Motor neuron (in vitro differentiated cells): Measurements from ENCODE around the gene CRACR2A. TPM values are rescaled to one million over a fixed set of nuclear protein-coding genes. Genes with fewer than 3 reads are reported as not detected.

ENCODE experiments used
- ATAC-seq, 8 experiments: fragments of 200-7000 bp; cut with Tn5 transposase; replicated peaks in 6 of 8; 2 replicates each; pipeline ENCODE4 v1.8.0; 2021; ENCODE audit warnings: mild to moderate bottlenecking in 8 of 8, moderate library complexity in 8 of 8
- H3K27ac ChIP-seq, 2 donors: fragments of 250-450 bp; sonication (Bioruptor Pico); 2 replicates each; pipeline ENCODE4 v1.9.0; 2021; ENCODE audit warnings: antibody characterized with exemption in 2 of 2, mild to moderate bottlenecking in 2 of 2, moderate library complexity in 1 of 2
- H3K4me1 ChIP-seq, 2 donors: fragments of 250-450 bp; sonication (Bioruptor Pico); replicated peaks in 1 of 2; 2 replicates each; pipeline ENCODE4 v1.6.1; 2021; ENCODE audit warnings: antibody characterized with exemption in 2 of 2, mild to moderate bottlenecking in 2 of 2, moderate library complexity in 1 of 2
- H3K4me3 ChIP-seq, 5 donors: fragments of 250-450 bp; sonication (Bioruptor Pico); 2 replicates each; pipeline ENCODE4 v1.9.0; 2021; ENCODE audit warnings: antibody characterized with exemption in 5 of 5, mild to moderate bottlenecking in 5 of 5, moderate library complexity in 4 of 5
- WGBS, 10 experiments: fragments of 450-650 bp; shearing (Covaris generic); methylation state at CpG; one replicate each; pipeline ENCODE4 v1.0.0; 2022; 5-methylcytosine and 5-hydroxymethylcytosine counted together
- in situ Hi-C, 9 experiments: fragments of 400-800 bp; cut with MboI; loops; one replicate each; pipeline ENCODE4 v1.15.0; 2021; ENCODE audit warnings: low sequenced_read_pairs in 9 of 9, low pct_unique_long_range_greater_than_20kb in 2 of 9; ENCODE audit not compliant: unreplicated experiment in 9 of 9
- total RNA-seq, 8 experiments: library from RNA; unstranded; fragments of 300-600 nt; gene quantifications; 2 replicates each; pipeline versions ENCODE4 v1.2.3 to v1.2.4, GENCODE V29; 2022

CRACR2A gene
- total RNA-seq, 8 experiments from 2014 or later: 0.11 to 12.5 (median 1.2) TPM

- Histone ChIP-seq H3K4me1 (peaks cover 17 to 26% of the 10 kb centered on the region in 2 donors), H3K4me3 (no peak overlapping the region), H3K27ac (peak overlapping the region in 1 of 2 donors; percentile 33)
- WGBS, 10 experiments: 0 to 72% (median 32%) methylated on average over 1 to 5 of the region's 8 CpGs; no CpG with 5 or more reads in 3 of the 10 experiments
- ATAC-seq: peak in 6 of 8 experiments; percentile 9 to 88 (median 72)
- in situ Hi-C loops: no loop called here
Measured at GRCh38 chr12:3727877-3728632, 24.9 kb downstream of the CRACR2A start.

- in situ Hi-C loops: no loop called here
- ATAC-seq: no peak
- 91 to 100% (median 95%) methylated on average over 4 to 8 of the region's 8 CpGs; no CpG with 5 or more reads in 1 of the 10 experiments for WGBS, 10 experiments
- Histone ChIP-seq H3K4me3 (no peak overlapping the region), H3K27ac (no peak overlapping the region), H3K4me1 (peaks cover 17 to 26% of the 10 kb centered on the region in 2 donors)
Measured at GRCh38 chr12:3727354-3727753, 25.6 kb downstream of the CRACR2A start.

GRCh38 chr12:3726456-3726855 is 26.5 kb downstream of the CRACR2A start:
- 14 to 95% (median 84%) methylated on average over 1 to 6 of the region's 6 CpGs for WGBS, 10 experiments

GRCh38 chr12:3725388-3726115 is 27.4 kb downstream of the CRACR2A start:
- H3K4me3 ChIP-seq: no peak overlapping the region
- peak in 7 of 8 experiments; percentile 7 to 81 (median 59) for ATAC-seq
- no peak overlapping the region for H3K27ac ChIP-seq
- H3K4me1 ChIP-seq: peaks cover 17 to 26% of the 10 kb centered on the region in 2 donors
- in situ Hi-C loops: no loop called here
- WGBS, 10 experiments: 31 to 100% (median 46%) methylated on average over 1 to 6 of the region's 6 CpGs; no CpG with 5 or more reads in 2 of the 10 experiments

More at GRCh38 chr12:3726456-3726855, 26.5 kb downstream of the CRACR2A start:
- ATAC-seq: no peak
- Histone ChIP-seq H3K27ac (no peak overlapping the region), H3K4me3 (no peak overlapping the region), H3K4me1 (peaks cover 17 to 26% of the 10 kb centered on the region in 2 donors)
- in situ Hi-C loops: no loop called here

- peaks cover 17 to 26% of the 10 kb centered on the region in 2 donors for H3K4me1 ChIP-seq
- whole genome bisulfite sequencing, 10 experiments: 51 to 100% (median 76%) methylated on average over 1 to 11 of the region's 14 CpGs; no CpG with 5 or more reads in 2 of the 10 experiments
- H3K27ac ChIP-seq: no peak overlapping the region
- no peak overlapping the region for H3K4me3 ChIP-seq
- ATAC-seq: peak in 3 of 8 experiments; percentile 21 to 49 (median 48)
- in situ Hi-C loops: no loop called here
Measured at GRCh38 chr12:3723916-3724805, 28.7 kb downstream of the CRACR2A start.

- no peak for ATAC-seq
- in situ Hi-C loops: no loop called here
- Histone ChIP-seq H3K27ac (no peak overlapping the region), H3K4me1 (peaks cover 17 to 22% of the 10 kb centered on the region in 2 donors), H3K4me3 (no peak overlapping the region)
- WGBS, 10 experiments: 57 to 98% (median 72%) methylated on average over 3 to 6 of the region's 6 CpGs; no CpG with 5 or more reads in 3 of the 10 experiments
Measured at GRCh38 chr12:3722368-3722767, 30.5 kb downstream of the CRACR2A start.

- Histone ChIP-seq H3K4me3 (no peak overlapping the region), H3K4me1 (peaks cover 9 to 22% of the 10 kb centered on the region in 2 donors), H3K27ac (no peak overlapping the region)
- 50 to 100% (median 95%) methylated on average over 1 to 4 of the region's 4 CpGs for WGBS, 10 experiments
- ATAC-seq: peak in 1 of 8 experiments; percentile 27
- in situ Hi-C loops: no loop called here
Measured at GRCh38 chr12:3720772-3721171, 32.1 kb downstream of the CRACR2A start.

GRCh38 chr12:3718100-3718499 is 34.8 kb downstream of the CRACR2A start:
- in situ Hi-C loops: no loop called here
- 40 to 100% (median 80%) methylated on average over 1 to 4 of the region's 4 CpGs; no CpG with 5 or more reads in 5 of the 10 experiments for WGBS, 10 experiments

GRCh38 chr12:3717283-3717898 is 35.5 kb downstream of the CRACR2A start:
- H3K27ac ChIP-seq: no peak overlapping the region
- peak in 3 of 8 experiments; percentile 3 to 71 (median 41) for ATAC-seq
- WGBS, 10 experiments: 40 to 100% (median 87%) methylated on average over 1 to 9 of the region's 9 CpGs; no CpG with 5 or more reads in 1 of the 10 experiments
- H3K4me1 ChIP-seq: peaks cover 0 to 5% of the 10 kb centered on the region in 2 donors
- in situ Hi-C loops: no loop called here
- H3K4me3 ChIP-seq: no peak overlapping the region

More at GRCh38 chr12:3718100-3718499, 34.8 kb downstream of the CRACR2A start:
- H3K4me1 ChIP-seq: no peaks in the 10 kb centered on the region
- no peak for ATAC-seq
- H3K27ac ChIP-seq: no peak overlapping the region
- H3K4me3 ChIP-seq: no peak overlapping the region

- in situ Hi-C loops: no loop called here
- WGBS, 10 experiments: 78 to 100% (median 90%) methylated on average over 1 of the region's 1 CpG; no CpG with 5 or more reads in 5 of the 10 experiments
- ATAC-seq: no peak
- H3K27ac ChIP-seq: no peak overlapping the region
- H3K4me1 ChIP-seq: peaks cover 0 to 10% of the 10 kb centered on the region in 2 donors
- H3K4me3 ChIP-seq: no peak overlapping the region
Measured at GRCh38 chr12:3715999-3716398, 36.9 kb downstream of the CRACR2A start.

- peak in 3 of 8 experiments; percentile 31 to 86 (median 57) for ATAC-seq
- Histone ChIP-seq H3K27ac (no peak overlapping the region), H3K4me3 (no peak overlapping the region), H3K4me1 (peaks cover 0 to 10% of the 10 kb centered on the region in 2 donors)
- WGBS, 10 experiments: 50 to 100% (median 100%) methylated on average over 1 to 2 of the region's 2 CpGs; no CpG with 5 or more reads in 2 of the 10 experiments
- in situ Hi-C loops: no loop called here
Measured at GRCh38 chr12:3713947-3714346, 39.0 kb downstream of the CRACR2A start.

- ATAC-seq: no peak
- no peak overlapping the region for H3K4me3 ChIP-seq
- H3K27ac ChIP-seq: no peak overlapping the region
- H3K4me1 ChIP-seq: peaks cover 0 to 10% of the 10 kb centered on the region in 2 donors
- in situ Hi-C loops: no loop called here
- WGBS, 10 experiments: 17 to 100% (median 67%) methylated on average over 1 to 3 of the region's 4 CpGs; no CpG with 5 or more reads in 3 of the 10 experiments
Measured at GRCh38 chr12:3713483-3713882, 39.4 kb downstream of the CRACR2A start.
